GM12891 (cell line): Measurements from ENCODE around the gene TRAP1.

Experiments
- PAX5 ChIP-seq: IDR thresholded peaks from 2 replicates; pipeline ENCODE4 v1.6.1; 2011; ENCODE audit warnings: low read length, moderate library complexity, mild to moderate bottlenecking; ENCODE audit not compliant: insufficient read depth, severe bottlenecking
- POLR2A ChIP-seq: IDR thresholded peaks from 2 replicates; pipeline ENCODE4 v1.6.1; 2011; ENCODE audit warnings: low read depth, low read length, control low read depth
- POLR2AphosphoS5 ChIP-seq: IDR thresholded peaks from 2 replicates; pipeline ENCODE4 v1.6.1; 2011; ENCODE audit warnings: low read depth, low read length, control low read depth
- POU2F2 ChIP-seq: IDR thresholded peaks from 2 replicates; pipeline ENCODE4 v1.6.1; 2011; ENCODE audit warnings: low read depth, mild to moderate bottlenecking, control low read depth, low read length, moderate library complexity
- SPI1 ChIP-seq: IDR thresholded peaks from 2 replicates; pipeline ENCODE4 v1.6.1; 2011; ENCODE audit warnings: low read depth, low read length, control low read depth
- TAF1 ChIP-seq: IDR thresholded peaks from 2 replicates; pipeline ENCODE4 v1.6.1; 2011; ENCODE audit warnings: low read depth, low read length, control low read depth

GRCh38 chr16:3645108-3645503 is 72.2 kb downstream of the TRAP1 start:
- TF ChIP-seq POLR2A (no peak), TAF1 (no peak), POLR2AphosphoS5 (no peak), POU2F2 (no peak), SPI1 (no peak), PAX5 (no peak)
